ENCODE measurements around the gene LMO2. TPM values are rescaled to one million over a fixed set of nuclear protein-coding genes. Genes with fewer than 3 reads are reported as not detected.

The LMO2 gene
- total RNA-seq, 1 donor from 2014 or later: 9.1 TPM

GRCh38 chr11:33868647-33869461 is 23.0 kb downstream of the LMO2 start:
- intact Hi-C loops (cut with DNase I): loop anchor here (10.0 kb wide), 1 partner anchor 496 kb away; no protein-coding TSS in a partner anchor
- DNase-seq: no peak
- ATAC-seq (ENCODE audit: poor library complexity): no peak

GRCh38 chr11:33867996-33868646 is 23.8 kb downstream of the LMO2 start:
- ATAC-seq (ENCODE audit: poor library complexity) (no peak), DNase-seq (no peak)
- intact Hi-C loops (cut with DNase I): loop anchor here (10.0 kb wide), 1 partner anchor 497 kb away; no protein-coding TSS in a partner anchor

- intact Hi-C loops (cut with DNase I): loop anchor here (10.0 kb wide), 1 partner anchor 497 kb away; no protein-coding TSS in a partner anchor
- no peak for DNase-seq
- no peak for ATAC-seq (ENCODE audit: poor library complexity)
Measured at GRCh38 chr11:33867561-33867960, 24.3 kb downstream of the LMO2 start.

- intact Hi-C loops (cut with DNase I): loop anchor here (10.0 kb wide), 1 partner anchor 498 kb away; no protein-coding TSS in a partner anchor
- no peak for ATAC-seq (ENCODE audit: poor library complexity)
- no peak for DNase-seq
Measured at GRCh38 chr11:33866936-33867335, 24.9 kb downstream of the LMO2 start.

- ATAC-seq (ENCODE audit: poor library complexity) (no peak), DNase-seq (no peak)
- intact Hi-C loops (cut with DNase I): loop anchor here (10.0 kb wide), 1 partner anchor 500 kb away; no protein-coding TSS in a partner anchor
Measured at GRCh38 chr11:33864479-33864878, 27.4 kb downstream of the LMO2 start.

- ATAC-seq (ENCODE audit: poor library complexity) (no peak), DNase-seq (no peak)
- intact Hi-C loops (cut with DNase I): loop anchor here (10.0 kb wide), 1 partner anchor 501 kb away; no protein-coding TSS in a partner anchor
Measured at GRCh38 chr11:33863418-33864172, 28.3 kb downstream of the LMO2 start.

GRCh38 chr11:33861941-33862589 is 29.8 kb downstream of the LMO2 start:
- no peak for DNase-seq
- no peak for ATAC-seq (ENCODE audit: poor library complexity)
- intact Hi-C loops (cut with DNase I): loop anchor here (10.0 kb wide), 1 partner anchor 503 kb away; no protein-coding TSS in a partner anchor

GRCh38 chr11:33861386-33861785 is 30.5 kb downstream of the LMO2 start:
- ATAC-seq (ENCODE audit: poor library complexity) (no peak), DNase-seq (no peak)
- intact Hi-C loops (cut with DNase I): loop anchor here (10.0 kb wide), 1 partner anchor 503 kb away; no protein-coding TSS in a partner anchor

- intact Hi-C loops (cut with DNase I): loop anchor here (10.0 kb wide), 1 partner anchor 504 kb away; no protein-coding TSS in a partner anchor
- no peak for ATAC-seq (ENCODE audit: poor library complexity)
- no peak for DNase-seq
Measured at GRCh38 chr11:33860926-33861325, 30.9 kb downstream of the LMO2 start.

GRCh38 chr11:33859306-33859705 is 32.6 kb downstream of the LMO2 start:
- ATAC-seq (ENCODE audit: poor library complexity): no peak
- no peak for DNase-seq
- intact Hi-C loops (cut with DNase I): loop anchor here (2.0 to 5.0 kb wide), 2 partner anchors 111 to 128 kb away; no protein-coding TSS in a partner anchor

- ATAC-seq (ENCODE audit: poor library complexity): peak; percentile 96
- intact Hi-C loops (cut with DNase I): loop anchor here (2.0 to 5.0 kb wide), 2 partner anchors 113 to 129 kb away; no protein-coding TSS in a partner anchor
- DNase-seq: peak; percentile 84
Measured at GRCh38 chr11:33857933-33858371, 33.9 kb downstream of the LMO2 start.

- intact Hi-C loops (cut with DNase I): loop anchor here (5.0 kb wide), 1 partner anchor 132 kb away; no protein-coding TSS in a partner anchor
- DNase-seq (no peak), ATAC-seq (ENCODE audit: poor library complexity) (no peak)
Measured at GRCh38 chr11:33855500-33855899, 36.4 kb downstream of the LMO2 start.

- ATAC-seq (ENCODE audit: poor library complexity): no peak
- no peak for DNase-seq
- intact Hi-C loops (cut with DNase I): no loop called here
Measured at GRCh38 chr11:33848717-33849390, 43.0 kb downstream of the LMO2 start.

- ATAC-seq (ENCODE audit: poor library complexity): no peak
Measured at GRCh38 chr11:33847251-33847650, 44.6 kb downstream of the LMO2 start.

GRCh38 chr11:33844236-33844635 is 47.6 kb downstream of the LMO2 start:
- DNase-seq (no peak), ATAC-seq (ENCODE audit: poor library complexity) (no peak)
- intact Hi-C loops (cut with DNase I): no loop called here

More at GRCh38 chr11:33847251-33847650, 44.6 kb downstream of the LMO2 start:
- intact Hi-C loops (cut with DNase I): no loop called here
- no peak for DNase-seq

- intact Hi-C loops (cut with DNase I): no loop called here
- no peak for ATAC-seq (ENCODE audit: poor library complexity)
- DNase-seq: no peak
Measured at GRCh38 chr11:33843018-33843417, 48.9 kb downstream of the LMO2 start.

- intact Hi-C loops (cut with DNase I): no loop called here
- no peak for DNase-seq
- ATAC-seq (ENCODE audit: poor library complexity): no peak
Measured at GRCh38 chr11:33842236-33842915, 49.5 kb downstream of the LMO2 start.

All from Right ventricle myocardium superior (tissue), 1 donor.